Measurements from ENCODE around the gene GPC1.

The GPC1 gene

GRCh38 chr2:240429341-240429871 lies 6.1 kb upstream of the GPC1 start:
- DNase-seq = no peak

- DNase-seq = no peak
These were observed 5.5 kb upstream of the GPC1 start for GRCh38 chr2:240429872-240430491.

DNA sequence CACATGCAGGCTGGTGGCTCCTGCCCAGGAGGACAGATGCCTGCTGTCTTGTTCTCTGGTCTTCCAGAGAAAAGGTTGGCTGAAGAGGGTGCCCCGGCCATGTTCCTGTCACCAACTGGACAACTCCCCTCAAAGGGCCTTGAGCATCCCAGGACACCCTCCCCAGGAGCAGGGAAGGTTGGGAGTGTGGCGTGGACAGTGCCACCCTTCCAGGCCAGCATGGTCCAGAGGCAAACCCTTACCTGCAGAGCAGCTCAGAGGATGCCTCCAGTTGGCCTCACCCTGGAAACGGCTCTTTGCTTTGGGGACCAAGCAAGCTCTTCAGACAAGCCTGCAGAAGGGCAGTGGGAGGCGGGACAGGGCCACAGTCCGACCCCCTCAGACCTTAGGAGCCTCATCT lies 4.9 kb upstream of the GPC1 start:
- no peak for DNase-seq

- DNase-seq = no peak
These were observed 4.2 kb upstream of the GPC1 start for GRCh38 chr2:240431271-240431660.

DNA sequence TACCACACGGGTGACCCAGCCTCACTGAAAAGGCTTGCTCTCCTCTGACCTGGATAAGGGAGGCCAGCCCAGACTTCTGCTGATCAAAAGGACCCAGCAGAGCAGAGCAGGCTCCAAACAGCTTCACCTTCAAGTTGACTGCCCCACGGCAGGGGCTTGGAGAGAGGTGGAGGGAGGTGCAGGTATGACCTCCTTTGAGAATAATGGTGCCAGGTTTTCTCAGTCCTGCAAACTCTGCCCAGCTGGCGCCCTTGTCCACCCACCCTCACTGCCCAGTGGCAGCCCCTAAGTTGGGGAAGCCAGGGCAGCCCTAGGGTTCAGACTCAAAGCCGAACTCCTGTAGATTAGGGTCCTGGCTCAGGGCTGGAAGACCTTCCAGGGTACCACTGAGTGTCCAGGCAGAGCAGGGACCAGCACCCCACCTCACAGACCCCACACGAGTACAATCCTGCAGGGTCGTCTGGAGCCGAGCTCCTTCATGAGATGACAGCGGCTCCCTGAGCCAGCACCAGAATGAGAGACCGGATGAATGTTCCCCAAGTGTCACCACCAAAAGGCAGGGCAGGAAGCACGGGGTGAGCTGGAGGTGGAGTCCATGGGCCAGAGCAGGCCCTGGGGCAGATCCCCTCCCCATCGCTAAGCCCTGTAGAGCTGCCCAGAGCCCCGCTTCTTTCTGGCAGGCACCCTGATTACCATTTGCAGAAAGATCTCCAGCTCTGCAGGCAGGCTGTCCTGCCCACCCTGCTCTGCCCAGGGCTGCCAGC lies 3.6 kb upstream of the GPC1 start:
- no peak for DNase-seq

DNA sequence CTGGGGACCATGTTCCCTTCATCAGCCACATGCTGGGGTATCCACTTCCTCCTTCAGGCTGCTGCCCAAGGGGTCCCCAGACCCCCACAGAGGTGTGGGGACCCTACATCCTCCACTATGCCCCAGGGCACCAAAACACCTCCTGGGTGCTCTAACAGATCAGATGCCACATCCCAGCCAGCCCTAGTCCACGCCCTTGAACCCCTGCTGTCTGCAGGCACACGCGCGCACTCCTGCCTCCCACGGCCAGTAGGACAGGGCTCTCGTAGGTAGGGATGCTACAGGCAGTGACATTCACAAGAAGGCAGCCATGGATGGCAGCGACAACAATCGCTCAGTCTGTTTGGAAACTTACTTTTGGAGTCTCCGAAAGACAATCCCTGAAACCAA lies 3.0 kb upstream of the GPC1 start:
- no peak for DNase-seq

- no peak for DNase-seq
These were observed 2.4 kb upstream of the GPC1 start for GRCh38 chr2:240432820-240433801.

- DNase-seq = peak in 33 of 56 donors; percentile 27 to 83 (median 58)
These were observed 1.3 kb upstream of the GPC1 start for GRCh38 chr2:240433973-240434727.

DNA sequence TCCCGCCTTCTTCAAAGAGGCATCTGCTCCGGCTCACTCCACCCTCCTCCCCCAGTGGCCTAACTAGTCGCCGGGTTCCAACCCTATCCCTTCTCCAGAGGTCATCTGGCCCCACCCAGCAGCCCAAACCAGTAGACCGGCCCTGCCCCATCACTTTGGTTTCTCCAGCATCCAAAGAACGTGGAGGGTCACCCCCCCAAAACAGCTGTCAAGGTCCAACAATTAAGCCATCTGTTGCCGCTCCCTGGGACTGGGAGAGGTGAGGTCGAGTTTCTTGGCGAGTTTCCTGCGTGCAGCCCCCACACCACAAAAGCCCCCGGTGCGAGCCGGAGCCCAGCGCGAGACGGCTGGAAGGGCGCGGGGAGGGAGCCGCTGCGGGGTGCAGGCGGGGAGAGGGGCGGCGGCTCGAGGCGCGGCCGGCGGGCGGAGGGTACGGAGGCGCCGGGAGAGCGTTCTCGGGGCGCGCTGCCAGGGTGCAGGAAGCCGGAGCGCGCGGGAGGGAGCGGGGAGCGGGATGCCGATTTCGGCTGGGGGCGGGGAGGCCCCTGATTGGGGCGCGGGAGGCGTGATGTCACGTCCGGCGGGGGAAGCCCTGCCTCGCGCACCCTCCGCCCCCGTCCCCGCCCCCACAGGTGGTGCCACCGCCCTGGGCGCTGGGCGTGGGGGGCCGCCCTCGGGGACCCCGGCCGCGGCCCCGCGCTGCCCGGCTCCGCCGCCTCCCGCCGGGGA lies 571 bp upstream of the GPC1 start:
- peak; percentile 26 to 94 (median 82) for DNase-seq

DNA sequence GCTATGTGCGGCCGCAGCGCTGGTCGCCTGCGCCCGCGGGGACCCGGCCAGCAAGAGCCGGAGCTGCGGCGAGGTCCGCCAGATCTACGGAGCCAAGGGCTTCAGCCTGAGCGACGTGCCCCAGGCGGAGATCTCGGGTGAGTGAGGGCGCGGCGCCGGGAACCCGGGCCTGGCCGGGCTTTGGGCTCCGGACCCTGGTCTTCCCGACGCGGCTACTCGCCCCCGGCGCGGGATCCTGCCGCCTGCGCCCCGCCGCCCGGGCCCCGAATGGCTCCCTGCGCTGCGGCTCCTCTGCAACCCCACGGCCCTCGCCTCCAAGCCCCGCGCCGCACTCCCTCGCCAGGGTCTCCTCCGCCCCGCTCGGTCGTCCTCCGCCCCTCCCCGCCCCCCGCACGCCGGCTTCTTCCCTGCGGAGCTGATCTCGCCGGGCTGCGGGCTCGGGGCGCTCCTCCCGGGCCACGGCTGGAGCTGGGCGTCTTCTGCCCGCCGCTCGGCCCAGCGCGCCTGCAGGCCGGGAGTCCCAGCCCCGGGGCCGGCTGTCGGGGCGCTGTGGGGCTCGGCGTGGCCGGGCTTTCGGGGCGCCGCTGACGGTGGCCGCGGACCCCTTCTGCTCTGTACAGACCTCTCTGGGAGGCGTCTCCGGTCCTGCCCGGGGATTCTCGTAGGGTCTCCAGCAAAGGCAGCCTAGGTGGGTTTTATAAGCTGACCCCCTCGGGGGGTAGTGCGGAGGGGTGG lies 652 bp downstream of the GPC1 start:
- DNase-seq = no peak

- peak in 1 of 56 donors; percentile 36 for DNase-seq
These were observed 1.5 kb downstream of the GPC1 start for GRCh38 chr2:240436683-240437550.

GRCh38 chr2:240437551-240437860 lies 2.0 kb downstream of the GPC1 start:
- no peak for DNase-seq

- peak in 53 of 56 donors; percentile 21 to 88 (median 74) for DNase-seq
These were observed 2.7 kb downstream of the GPC1 start for GRCh38 chr2:240437861-240438809.

DNA sequence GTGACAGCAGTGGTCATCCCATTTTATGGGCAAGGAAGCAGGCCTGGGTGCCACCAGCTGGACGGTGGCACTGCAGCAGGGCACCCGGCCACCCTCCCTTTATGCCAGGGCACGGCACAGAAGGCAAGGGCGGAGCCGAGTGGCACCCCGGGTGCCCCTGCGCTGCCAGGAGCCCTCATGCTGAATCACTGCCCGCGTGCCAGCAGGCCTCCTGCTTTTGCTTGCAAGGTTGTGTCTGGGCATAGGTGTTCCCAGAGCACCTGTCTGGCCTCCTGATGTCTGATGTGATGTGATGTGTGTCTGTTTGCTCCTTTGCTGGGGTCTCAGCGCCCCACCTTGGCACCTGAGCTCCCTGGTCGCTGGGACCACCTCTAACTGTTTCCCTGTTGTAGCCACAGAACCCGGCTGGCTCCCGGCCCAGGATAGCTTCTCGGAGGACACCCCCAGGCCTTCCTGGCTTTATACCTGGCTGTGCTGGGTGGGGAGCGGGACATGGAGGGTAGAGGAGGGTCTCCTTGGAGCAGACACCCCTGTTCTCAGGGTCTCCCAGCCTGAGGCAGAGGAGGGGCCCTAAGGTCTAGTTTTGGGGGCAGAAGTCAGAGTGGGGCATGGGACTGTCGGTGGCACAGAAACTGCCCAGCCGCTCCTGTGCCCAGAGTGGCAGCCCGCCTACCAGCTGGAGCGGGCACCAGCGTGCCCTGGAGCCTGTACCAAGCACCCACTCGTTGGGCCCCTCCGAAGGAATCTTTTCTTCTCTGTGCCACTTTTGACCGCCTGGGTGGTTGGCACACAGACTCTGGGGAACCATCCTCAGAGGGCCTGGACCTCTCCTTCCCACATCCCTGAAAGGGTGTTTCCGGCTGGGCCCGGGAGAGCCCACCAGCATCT lies 3.6 kb downstream of the GPC1 start:
- peak in 1 of 56 donors; percentile 31 for DNase-seq

DNA sequence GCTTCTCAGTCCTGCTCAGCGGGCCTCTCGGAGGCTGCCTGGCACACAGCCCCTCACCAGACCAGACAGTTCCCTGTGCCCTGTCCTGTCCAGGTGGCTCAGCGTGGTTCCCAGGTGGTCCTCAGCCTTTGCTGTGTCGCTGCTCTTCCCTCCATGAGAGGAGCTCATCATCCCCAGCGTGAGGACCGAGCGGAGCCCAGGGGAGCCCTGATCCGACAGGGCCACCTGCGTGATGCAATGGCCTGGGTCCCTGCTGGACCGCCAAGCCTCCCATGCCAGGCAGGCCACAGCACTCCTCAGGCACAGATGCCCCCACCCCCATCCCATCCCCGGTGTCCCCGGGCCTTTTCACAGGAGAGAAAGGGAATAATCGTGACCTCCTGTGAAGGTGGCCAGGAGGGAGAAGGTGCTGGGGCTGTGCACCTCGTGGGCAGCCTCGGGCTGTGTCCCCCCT lies 4.3 kb downstream of the GPC1 start:
- no peak for DNase-seq

GRCh38 chr2:240440251-240440650 lies 4.8 kb downstream of the GPC1 start:
- DNase-seq = no peak

All from nucleus accumbens (tissue), 56 donors.